Suppressor macrophage treated with lipopolysaccharide for 4 hours (primary cell): ENCODE data around the gene HIPK3.
A peak's percentile ranks its signal among the peaks of the same experiment; 100 is the strongest.
"Not testable (repeated sequence)": the region's sequence is repeated elsewhere in the genome, so short reads cannot be mapped to it uniquely, and the experiment has no call there.

Source experiments
- DNase-seq: peaks from one replicate; pipeline ENCODE4 v3.0.0-alpha.2; 2020

The HIPK3 gene

GRCh38 chr11:33257160-33257896 is at the start of gene HIPK3:
TSS of gene HIPK3 (plus strand) at chr11:33257381.
- DNase-seq: peak; percentile 93

DNA sequence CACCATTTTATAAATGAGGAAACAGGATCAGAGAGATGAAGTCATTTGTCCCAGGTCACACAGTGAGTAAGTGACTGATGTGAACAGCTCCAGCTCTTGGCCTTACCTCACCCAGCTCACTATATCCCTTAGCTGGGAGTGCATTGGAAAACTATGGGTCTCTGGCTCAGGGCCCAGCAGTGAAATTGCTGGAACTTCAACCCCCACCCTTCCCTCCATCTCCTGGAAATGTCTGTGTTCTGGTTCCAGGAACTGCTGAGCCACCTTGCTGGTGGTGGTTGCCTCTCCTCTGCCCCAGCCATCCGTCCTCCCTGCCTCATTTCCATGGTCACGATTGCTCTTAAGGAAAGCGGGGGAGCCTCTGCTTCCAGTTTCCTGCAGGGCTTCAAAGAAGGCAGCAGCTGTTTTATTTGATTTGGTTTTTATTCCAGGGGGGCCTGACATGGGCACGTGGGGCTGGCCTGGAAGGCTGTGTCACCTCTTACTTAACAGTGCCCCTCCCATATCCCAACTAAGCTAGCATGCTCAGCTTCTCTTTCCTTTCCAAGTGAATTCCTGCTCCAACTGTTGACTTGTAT is 49.7 kb upstream of the HIPK3 start:
- peak; percentile 44 for DNase-seq

- DNase-seq: no peak
Measured at GRCh38 chr11:33208150-33208549, 49.0 kb upstream of the HIPK3 start.

DNA sequence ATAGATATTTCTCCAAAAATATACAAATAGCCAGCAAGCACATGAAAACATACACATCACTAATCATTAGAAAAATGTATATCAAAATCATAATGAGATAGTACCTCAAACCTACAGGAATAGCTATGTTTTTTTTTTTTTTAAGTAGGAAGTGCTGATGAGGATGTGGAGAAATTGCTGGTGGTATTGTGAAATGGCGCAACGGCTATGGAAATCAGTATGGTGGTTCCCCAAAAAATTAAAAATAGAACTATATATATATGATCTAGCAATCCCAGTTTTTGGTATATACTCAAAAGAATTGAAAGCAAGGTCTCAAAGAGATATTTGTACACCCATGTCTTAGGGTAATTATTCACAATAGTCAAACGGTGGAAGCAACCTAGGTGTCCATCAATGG is 46.0 kb upstream of the HIPK3 start:
- DNase-seq: peak; percentile 79

- peak; percentile 63 for DNase-seq
Measured at GRCh38 chr11:33211580-33211979, 45.6 kb upstream of the HIPK3 start.

DNA sequence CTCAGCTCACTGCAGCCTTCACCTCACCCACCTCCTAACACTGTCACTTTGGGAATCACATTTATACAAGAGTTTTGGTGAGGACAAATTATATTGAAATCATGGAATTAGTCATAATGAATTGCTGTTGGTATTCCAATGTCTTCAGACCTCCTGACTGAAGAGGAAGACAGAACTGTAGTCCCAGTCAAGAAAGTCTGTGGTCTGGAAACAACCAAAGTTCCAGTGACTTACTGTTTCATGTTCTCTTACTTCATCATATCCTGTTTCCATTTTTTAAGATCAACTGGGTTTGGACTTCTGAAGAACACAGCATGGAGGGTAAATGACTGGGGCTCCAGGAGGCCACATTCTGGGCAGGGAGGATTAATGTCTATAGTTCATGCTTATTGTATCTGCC is 43.0 kb upstream of the HIPK3 start:
- peak; percentile 88 for DNase-seq

DNA sequence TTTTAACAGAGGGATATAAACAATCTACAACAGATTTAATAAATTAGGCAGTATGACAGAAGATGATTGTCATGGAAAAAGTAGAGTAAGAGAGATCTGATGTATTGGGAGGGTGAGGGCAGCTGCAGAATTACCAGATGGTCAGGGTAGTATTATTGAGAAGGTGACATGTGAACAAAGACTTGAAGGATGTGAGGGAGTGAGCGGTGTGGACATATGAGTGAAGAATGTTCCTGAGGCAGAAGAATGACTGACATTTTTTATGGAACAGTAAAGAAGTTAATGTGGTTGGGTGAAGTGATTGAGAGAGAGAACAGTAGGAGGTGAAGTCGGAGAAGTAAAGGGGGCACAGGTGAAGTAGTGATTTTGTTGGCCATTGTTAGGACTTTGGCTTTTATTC is 42.4 kb upstream of the HIPK3 start:
- no peak for DNase-seq

DNA sequence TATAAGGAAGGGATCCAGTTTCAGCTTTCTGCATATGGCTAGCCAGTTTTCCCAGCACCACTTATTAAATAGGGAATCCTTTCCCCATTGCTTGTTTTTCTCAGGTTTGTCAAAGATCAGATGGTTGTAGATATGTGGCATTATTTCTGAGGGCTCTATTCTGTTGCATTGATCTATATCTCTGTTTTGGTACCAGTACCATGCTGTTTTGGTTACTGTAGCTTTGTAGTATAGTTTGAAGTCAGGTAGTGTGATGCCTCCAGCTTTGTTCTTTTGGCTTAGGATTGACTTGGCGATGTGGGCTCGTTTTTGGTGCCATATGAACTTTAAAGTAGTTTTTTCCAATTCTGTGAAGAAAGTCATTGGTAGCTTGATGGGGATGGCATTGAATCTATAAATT is 40.5 kb upstream of the HIPK3 start:
- DNase-seq: not testable (repeated sequence)

DNA sequence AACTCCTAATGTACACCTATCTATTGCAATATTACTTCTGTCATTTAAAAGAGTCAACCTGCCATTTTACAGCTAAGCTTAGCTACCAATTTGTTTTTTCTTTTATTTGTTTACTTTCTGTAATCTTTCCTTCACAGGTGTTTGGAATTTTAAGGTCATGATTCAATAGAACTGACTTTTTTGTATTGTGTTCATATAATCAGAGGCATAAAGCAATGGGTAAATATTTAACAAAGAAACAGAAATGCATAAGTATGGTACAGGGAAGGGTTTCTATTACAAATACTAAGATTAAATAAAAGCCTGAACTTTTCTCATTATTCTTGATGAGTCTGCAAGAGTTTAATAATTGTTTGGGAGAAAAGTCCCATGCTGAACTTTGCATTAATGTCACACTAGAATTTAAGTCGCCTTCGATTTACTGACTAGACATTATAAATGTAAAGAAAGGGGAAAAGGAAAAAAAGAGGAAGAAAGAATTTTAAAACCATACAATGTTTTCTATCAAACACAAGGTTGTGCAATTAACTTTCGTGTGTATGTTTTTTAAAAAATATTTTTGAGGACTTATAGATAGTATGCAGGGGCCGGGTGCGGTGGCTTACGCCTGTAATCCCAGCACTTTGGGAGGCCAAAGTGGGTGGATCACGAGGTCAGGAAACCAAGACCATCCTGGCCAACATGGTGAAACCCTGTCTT is 35.0 kb upstream of the HIPK3 start:
- DNase-seq: no peak

GRCh38 chr11:33225371-33225770 is 31.8 kb upstream of the HIPK3 start:
- peak; percentile 46 for DNase-seq

- peak; percentile 61 for DNase-seq
Measured at GRCh38 chr11:33227578-33228261, 29.5 kb upstream of the HIPK3 start.

GRCh38 chr11:33234397-33235190 is 22.6 kb upstream of the HIPK3 start:
- peak; percentile 38 for DNase-seq

DNA sequence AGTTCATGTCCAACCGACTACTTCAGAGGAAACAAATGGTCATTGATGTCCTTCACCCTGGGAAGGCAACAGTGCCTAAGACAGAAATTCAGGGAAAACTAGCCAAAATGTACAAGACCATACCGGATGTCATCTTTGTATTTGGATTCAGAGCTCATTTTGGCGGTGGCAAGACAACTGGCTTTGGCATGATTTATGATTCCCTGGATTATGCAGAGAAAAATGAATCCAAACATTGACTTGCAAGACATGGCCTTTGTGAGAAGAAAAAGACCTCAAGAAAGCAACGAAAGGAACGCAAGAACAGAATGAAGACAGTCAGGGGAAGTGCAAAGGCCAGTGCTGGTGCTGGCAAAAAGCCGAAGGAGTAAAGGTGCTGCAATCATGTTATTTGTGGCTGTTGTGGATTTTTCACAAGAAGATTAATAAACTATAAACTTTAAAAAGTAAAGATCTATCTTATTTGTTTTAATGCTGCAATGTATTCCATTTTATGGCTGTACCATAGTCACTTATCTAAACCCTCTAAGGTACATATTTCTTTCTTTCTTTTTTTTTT is 20.1 kb upstream of the HIPK3 start:
- DNase-seq: no peak

- DNase-seq: no peak
Measured at GRCh38 chr11:33242575-33242974, 14.6 kb upstream of the HIPK3 start.

GRCh38 chr11:33243654-33244053 is 13.5 kb upstream of the HIPK3 start:
- DNase-seq: not testable (repeated sequence)

GRCh38 chr11:33248416-33248971 is 8.7 kb upstream of the HIPK3 start:
- DNase-seq: peak; percentile 64

DNA sequence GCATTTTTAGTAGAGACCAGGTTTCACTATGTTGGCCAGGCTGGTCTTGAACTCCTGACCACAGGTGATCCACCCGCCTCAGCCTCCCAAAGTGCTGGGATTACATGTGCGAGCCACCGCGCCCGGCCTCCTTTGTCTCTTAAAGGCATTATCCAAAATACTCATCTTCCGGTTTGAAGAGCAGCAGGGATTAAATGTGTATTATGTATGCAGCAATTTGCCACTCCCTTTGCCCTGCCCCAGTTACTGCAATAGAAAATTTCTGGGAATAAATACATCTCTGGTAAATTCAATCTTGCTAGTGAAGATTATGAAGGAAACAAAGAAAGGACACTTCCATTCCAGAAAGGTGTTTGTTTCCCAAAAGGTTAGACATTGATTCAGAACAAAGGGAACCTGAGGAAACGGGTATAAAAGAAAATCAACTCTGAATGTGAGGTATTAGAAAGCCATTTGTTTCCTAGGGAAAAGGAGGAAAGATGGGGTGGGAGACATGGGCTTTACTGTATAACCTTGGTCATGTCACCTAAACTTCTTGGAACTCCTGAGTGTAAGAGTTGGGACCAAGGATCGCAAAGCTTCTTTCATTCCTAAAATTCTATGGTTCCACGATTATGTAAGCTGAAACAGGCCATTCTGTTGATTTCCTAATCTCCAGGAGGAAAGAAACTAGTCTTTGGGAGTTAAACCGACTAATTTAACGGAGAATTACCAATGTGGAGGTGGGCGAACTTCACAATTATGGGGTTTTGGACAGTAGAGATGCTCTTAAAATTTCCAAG is 959 bp upstream of the HIPK3 start:
- peak; percentile 25 for DNase-seq

GRCh38 chr11:33256813-33257159 is 395 bp upstream of the HIPK3 start:
- DNase-seq: no peak

- peak; percentile 96 for DNase-seq
Measured at GRCh38 chr11:33257897-33258630, 883 bp downstream of the HIPK3 start.

DNA sequence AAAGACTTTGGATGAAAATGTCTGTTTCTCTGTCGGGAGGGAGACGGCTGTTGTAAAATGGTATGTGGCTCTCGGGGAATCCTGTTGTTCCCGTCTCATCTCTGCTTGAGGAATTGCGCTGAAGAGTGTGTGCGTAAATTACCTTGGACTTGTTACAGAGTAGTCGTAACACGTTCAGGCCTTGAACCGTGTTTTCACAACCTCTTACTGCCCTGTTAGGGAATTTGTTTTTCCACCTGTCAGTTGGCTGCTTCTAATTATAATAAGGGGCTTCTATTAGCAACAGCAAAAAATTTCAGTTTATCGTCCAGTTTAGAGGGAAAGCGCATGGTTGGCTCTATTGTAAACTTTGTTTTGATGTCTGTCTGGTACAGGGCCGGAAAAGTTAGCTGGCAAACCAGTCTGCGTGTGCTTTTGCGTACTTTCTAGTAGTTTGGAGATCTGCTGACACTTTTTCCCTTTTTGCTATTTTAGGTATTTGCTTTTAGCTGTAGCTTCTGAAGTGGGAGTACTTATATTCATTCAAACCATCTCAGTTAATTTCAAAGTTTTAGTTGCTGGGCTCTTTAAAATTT is 1.5 kb downstream of the HIPK3 start:
- DNase-seq: peak; percentile 33
